ENCODE measurements around the gene HLCS. TPM values are rescaled to one million over a fixed set of nuclear protein-coding genes. Genes with fewer than 3 reads are reported as not detected.

The HLCS gene
- total and polyA plus RNA-seq, 2 of the 4 experiments (the other 2 are of a cell fraction): 10.6 to 21.0 TPM

- no peak overlapping the region for H3K14ac ChIP-seq (replicated peaks; ENCODE audit: low read depth, low read length)
- CTCF ChIA-PET: interaction anchor here (0.6 to 0.7 kb wide), 3 partner anchors 21 to 144 kb away, joined by 3 to 6 read pairs (median 3); no protein-coding TSS in a partner anchor
- in situ Hi-C loops (cut with MboI; ENCODE audit: low sequenced_read_pairs) (no loop called here), dilution Hi-C loops (cut with HindIII; ENCODE audit: low sequenced_read_pairs, unreplicated experiment) (no loop called here), intact Hi-C loops (cut with micrococcal nuclease) (no loop called here)
- H4K8ac ChIP-seq (ENCODE audit: low read depth in 2 of 2, low read length in 2 of 2): no peak overlapping the region
- DNase-seq: no peak
- no peaks in the 10 kb centered on the region for H3K27me3 ChIP-seq (ENCODE audit: control insufficient read depth, insufficient read depth, low read length)
- no peak overlapping the region; the same call in 1 of the 2 replicates for H4K91ac ChIP-seq (ENCODE audit: insufficient read depth, low read depth, low read length)
- H2BK120ac ChIP-seq (ENCODE audit: low read depth, low read length): no peak overlapping the region
- no peak for TF ChIP-seq BHLHE40 (IDR thresholded peaks at IDR 0.05; ENCODE audit: low read depth, low read length)
- TF ChIP-seq CTCF (conservative IDR thresholded peaks at IDR 0.05; ENCODE audit: low read depth, low read length): no peak
- TF ChIP-seq CHD1 (IDR thresholded peaks at IDR 0.05; ENCODE audit: low read depth, low read length): no peak
- TF ChIP-seq MXI1 (IDR thresholded peaks at IDR 0.05; ENCODE audit: borderline replicate concordance, low read depth, low read length): no peak
- no peak for TF ChIP-seq RAD21 (IDR thresholded peaks at IDR 0.05; ENCODE audit: low read length)
- TF ChIP-seq USF2 (IDR thresholded peaks at IDR 0.05; ENCODE audit: low read depth, low read length): no peak
- TF ChIP-seq MAZ (IDR thresholded peaks at IDR 0.05; ENCODE audit: borderline replicate concordance, low read depth, low read length): no peak
- TF ChIP-seq FOS (IDR thresholded peaks at IDR 0.05; ENCODE audit: low read depth, low read length): no peak
- TF ChIP-seq RCOR1 (IDR thresholded peaks at IDR 0.05; ENCODE audit: insufficient replicate concordance, low read length): no peak
- no peak for TF ChIP-seq RFX5 (IDR thresholded peaks at IDR 0.05; ENCODE audit: low read depth, low read length)
- TF ChIP-seq MAFK (IDR thresholded peaks at IDR 0.05; ENCODE audit: low read depth, low read length): no peak
- no peak for TF ChIP-seq POLR2A (IDR thresholded peaks at IDR 0.05; ENCODE audit: low read depth, low read length)
- no peak overlapping the region for H2BK20ac ChIP-seq (ENCODE audit: low read depth, low read length)
- no peaks in the 10 kb centered on the region; the same call in 1 of the 2 replicates for H4K20me1 ChIP-seq (ENCODE audit: insufficient read depth, low read length)
- no peaks in the 10 kb centered on the region; a peak in 1 of 4 replicates for H3K79me1 ChIP-seq (ENCODE audit: low read depth in 1 of 2, low read length in 2 of 2)
- H2AK5ac ChIP-seq (ENCODE audit: low read depth, low read length): no peak overlapping the region
- H3K4ac ChIP-seq (ENCODE audit: low read depth, low read length): no peak overlapping the region
- ATAC-seq (ENCODE audit: low read depth): no peak
- no peak overlapping the region; the same call in 2 of the 3 replicates for H2BK15ac ChIP-seq (ENCODE audit: low read depth, low read length)
- no peak overlapping the region for H3K27ac ChIP-seq (ENCODE audit: insufficient read depth, low read length)
- H3K18ac ChIP-seq (ENCODE audit: low read depth, low read length): no peak overlapping the region
- H3K9ac ChIP-seq (ENCODE audit: low read depth, low read length): no peak overlapping the region
- H3K9me1 ChIP-seq (ENCODE audit: insufficient read depth, low read length): 0 out of 2 replicates have a peak, but pooled peaks cover 6% of the 10 kb centered on the region
- H4K5ac ChIP-seq (ENCODE audit: low read depth, low read length): no peak overlapping the region
- H2BK5ac ChIP-seq (ENCODE audit: low read depth, low read length, poor library complexity, severe bottlenecking): no peak overlapping the region
- no peaks in the 10 kb centered on the region for H3K9me3 ChIP-seq (ENCODE audit: control insufficient read depth, insufficient read depth, low read length)
- no peak overlapping the region for H3K23ac ChIP-seq (ENCODE audit: low read depth, low read length)
- POLR2A ChIA-PET (ENCODE audit: unreplicated experiment): interaction anchor here (0.6 kb wide), 1 partner anchor 10 kb away, joined by 4 read pairs; no protein-coding TSS in a partner anchor
- 75% methylated on average over 4 of the region's 8 CpGs; no CpG with 5 or more reads in 1 of the 2 experiments for WGBS, 2 experiments (ENCODE audit: extremely low coverage in 2 of 2, insufficient read length in 1 of 2)
- H3K36me3 ChIP-seq (ENCODE audit: control insufficient read depth, insufficient read depth, low read length): no peaks in the 10 kb centered on the region
- H3K4me1 ChIP-seq (ENCODE audit: control insufficient read depth, insufficient read depth, low read length): peaks cover 12% of the 10 kb centered on the region
- no peak overlapping the region for H2AK9ac ChIP-seq (replicated peaks; ENCODE audit: low read depth, low read length, poor library complexity)
- no peak overlapping the region for H3K4me2 ChIP-seq (ENCODE audit: low read depth, low read length)
- no peak overlapping the region for H3K4me3 ChIP-seq (ENCODE audit: insufficient read depth, low read depth, low read length)
- H3K56ac ChIP-seq (ENCODE audit: extremely low read depth, insufficient read depth, low read length): no peak overlapping the region
- no peak overlapping the region for H2AFZ ChIP-seq (replicated peaks; ENCODE audit: low read length, poor library complexity)
- no TSS peak for BruUV-seq (replicated peaks)
Measured at GRCh38 chr21:36773995-36774394, 192.5 kb downstream of the HLCS start.

Measured in IMR-90 (cell line).